NCI-H748 (cell line): ENCODE results near the gene SMIM5.
"Not testable (repeated sequence)": the region's sequence is repeated elsewhere in the genome, so short reads cannot be mapped to it uniquely, and the experiment has no call there.

Experiments
- DNase-seq: peaks from one replicate; lab custom pipeline; 2025; ENCODE audit not compliant: unreplicated experiment; lab: John Stamatoyannopoulos, UW

SMIM5 gene, protein sequence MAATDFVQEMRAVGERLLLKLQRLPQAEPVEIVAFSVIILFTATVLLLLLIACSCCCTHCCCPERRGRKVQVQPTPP

DNA sequence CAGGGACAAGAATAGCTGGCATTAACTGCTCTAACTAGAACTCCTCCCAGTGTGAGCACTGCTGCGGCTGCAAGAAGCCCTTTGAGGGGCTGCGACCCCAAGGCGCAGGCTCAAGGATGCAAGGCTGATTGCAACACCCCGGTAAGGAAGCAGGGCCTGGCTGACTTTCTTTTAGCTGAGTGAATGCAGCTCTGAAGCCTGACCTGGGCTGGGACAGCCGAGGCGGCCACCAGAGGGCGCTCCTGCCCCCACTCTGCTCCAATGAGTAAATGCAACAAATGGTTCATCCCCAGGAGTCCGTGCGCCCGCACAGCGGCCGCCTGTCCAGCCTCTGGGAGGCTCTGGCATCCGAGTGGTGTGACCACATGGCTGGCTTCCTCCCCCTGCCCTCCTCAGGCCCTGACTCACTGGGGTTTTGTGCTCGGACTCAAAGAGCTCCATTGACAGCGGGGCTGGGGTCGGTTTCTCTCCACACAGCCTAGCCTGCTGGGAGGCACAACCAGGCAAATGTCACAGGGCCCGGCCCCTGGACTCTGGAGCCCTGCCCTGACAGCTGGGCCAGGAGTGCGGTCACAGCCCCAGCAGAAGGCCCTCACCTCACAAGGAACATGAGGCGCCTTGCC lies at the start of gene SMIM5:
Gene SMIM5, plus strand, starts transcription at position 572 of the 623 bp plus-strand sequence. CDS start 6,768 bp downstream, outside the sequence.
- DNase-seq, result peak; percentile 56

DNA sequence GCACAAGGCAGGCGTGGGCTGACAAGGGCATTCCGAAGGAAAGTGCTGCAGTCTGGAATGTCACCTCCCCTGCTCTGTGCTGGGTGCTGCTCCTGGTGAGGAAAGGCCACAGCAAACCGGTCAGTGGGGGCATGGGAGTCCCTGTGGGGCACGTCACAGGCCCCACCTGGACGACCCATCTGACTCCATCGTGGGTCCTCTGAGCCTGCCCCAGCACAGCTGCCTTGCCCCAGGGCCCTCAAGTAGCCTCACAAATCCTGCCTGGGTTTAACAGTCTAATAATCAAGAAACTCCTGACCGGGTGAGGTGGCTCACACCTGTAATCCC lies 48.4 kb upstream of the SMIM5 start:
- DNase-seq, result no peak

DNA sequence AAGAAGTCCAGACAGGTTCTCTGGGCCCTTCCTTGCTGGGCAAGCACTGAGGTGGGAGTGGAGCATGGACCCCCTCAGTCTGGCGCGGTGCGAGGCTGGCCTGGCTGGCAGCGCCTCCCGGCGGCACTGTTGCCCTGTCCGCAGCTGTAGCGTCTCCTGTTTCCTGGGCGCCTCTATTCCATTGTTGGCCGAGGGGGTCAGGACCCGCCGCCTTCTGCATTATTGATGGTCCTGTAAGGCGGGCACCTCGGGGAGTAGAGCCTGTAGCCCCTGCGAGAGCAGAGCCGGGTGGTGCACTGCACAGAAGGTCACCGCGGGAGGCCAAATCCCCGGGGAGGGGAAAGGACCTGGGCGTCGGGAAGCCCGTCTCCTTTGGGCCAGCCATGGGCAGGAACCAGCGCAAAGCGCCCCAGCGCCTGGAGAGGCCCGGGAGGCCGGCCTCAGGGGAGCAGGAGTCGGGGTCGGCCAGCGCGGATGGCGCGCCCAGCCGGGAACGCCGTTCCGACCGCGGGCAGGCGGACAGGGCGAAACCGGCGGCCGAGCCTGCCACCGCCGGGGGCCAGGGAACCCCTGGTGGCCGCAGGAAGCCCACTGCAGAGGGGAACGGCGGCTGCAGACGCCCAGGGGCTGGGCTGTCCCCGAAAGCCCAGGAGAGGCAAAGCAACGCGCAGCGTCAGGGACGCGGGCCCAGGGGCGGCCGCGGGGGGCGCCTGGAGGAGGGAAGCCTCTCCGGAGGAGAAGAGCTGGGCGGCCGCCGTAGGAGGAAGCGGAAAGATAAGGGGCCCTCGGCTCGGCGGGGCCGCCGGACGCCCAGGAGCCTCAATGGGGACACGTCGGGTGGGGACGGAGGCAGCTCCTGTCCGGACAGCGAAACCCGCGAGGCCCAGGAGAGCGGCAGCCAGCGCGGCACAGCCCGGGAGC lies 45.3 kb upstream of the SMIM5 start, which contains the start of gene MYO15B:
Gene MYO15B, plus strand, starts transcription at position 126 of the 921 bp plus-strand sequence. Its CDS starts 258 bp downstream, at position 384.
- peak; percentile 60 for DNase-seq

DNA sequence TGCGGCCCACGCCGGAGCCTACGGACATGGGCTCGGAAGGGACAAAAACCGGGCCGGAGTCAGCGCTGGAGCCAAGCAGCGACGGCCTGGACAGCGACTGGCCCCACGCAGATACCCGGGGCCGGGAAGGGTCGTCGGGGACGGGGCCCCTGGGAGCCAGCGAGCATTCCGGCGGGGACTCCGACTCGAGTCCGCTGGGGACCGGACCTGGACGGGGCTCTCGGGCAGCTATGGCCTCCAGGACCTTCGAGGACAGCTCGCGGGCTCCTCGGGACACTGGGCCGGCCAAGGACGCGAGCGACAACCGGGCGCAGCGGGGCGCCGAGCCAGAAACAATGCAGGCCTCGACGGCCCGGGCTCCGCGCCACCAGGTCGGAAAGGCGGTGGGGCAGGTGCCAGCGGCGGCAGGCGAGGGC lies 44.6 kb upstream of the SMIM5 start:
- no peak for DNase-seq

DNA sequence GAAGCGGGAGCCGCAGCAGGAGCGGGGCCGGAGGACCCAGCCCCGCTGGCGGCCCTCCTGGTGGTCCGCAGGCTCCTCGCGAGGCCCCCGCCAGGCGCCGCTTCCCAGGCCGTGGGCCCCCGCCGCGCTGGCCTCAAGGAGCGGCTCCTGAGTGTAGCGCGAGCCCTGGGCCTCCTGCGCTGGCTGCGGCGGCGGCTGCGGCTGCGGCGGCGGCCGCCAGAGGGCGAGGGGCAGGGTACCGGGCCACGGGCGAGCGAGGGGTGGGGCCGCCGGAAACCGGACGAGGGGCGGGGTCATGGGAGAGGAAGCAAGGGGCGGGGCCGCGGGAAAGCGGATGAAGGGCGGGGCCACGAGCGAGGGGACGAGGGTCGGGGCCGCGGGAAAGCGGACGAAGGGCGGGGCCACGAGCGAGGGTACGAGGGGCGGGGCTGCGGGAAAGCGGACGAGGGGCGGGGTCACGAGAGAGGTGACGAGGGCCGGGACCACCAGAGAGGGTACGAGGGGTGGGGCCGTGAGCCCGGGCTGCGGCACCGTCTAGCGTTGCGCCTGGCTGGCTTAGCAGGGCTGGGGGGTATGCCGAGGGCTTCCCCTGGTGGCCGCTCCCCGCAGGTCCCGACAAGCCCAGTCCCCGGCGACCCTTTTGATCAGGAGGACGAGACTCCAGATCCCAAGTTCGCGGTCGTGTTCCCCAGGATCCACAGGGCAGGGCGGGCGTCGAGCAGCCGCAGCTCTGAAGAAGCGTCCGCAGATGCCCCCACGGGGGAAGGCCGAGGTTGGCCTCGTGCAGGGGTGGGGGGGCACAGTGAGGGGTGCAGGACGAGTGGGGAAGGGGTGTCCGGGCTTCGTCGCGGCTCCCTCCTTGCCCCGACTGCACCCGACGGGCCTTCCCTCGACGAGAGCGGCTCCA lies 44.0 kb upstream of the SMIM5 start:
- DNase-seq, result peak; percentile 89

DNA sequence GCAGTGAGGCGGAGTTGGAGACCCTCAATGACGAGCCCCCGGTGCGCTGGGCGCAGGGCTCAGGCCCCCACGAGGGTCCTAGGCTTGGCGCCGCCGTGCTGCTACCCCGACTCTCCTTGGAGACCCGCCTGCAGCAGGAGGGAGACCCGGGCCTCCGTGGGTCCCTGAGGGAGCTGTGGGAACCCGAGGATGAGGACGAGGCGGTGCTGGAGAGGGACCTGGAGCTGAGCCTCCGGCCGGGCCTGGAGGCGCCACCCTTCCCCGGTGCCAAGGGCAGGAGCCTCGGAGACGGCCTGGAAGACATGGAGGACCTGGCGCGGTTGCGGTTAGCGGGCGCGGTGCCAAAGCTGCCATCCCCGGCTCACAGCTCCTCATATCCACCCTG lies 43.3 kb upstream of the SMIM5 start:
- no peak for DNase-seq

DNA sequence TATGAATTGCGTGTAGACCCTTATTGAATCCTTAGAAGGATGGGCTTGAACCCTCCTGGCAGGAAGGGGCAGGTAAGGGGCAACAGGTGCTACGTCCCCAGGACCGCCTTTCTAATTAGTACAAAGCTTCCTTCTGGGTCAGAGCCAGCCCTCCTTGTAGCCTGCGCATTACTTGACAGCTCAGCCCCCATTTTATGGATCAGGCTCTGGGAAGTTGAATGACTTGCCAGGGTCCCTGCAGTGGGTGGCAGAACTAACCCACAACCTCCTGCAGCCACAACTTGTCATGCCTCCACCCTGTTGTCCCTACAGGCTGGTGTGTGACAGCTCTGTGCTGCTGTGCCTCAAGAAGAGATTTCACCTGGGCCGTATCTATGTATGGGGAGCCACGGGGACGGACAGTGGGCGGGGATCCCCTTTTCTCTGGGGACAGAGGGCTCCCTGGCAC lies 42.9 kb upstream of the SMIM5 start:
- DNase-seq, result no peak

DNA sequence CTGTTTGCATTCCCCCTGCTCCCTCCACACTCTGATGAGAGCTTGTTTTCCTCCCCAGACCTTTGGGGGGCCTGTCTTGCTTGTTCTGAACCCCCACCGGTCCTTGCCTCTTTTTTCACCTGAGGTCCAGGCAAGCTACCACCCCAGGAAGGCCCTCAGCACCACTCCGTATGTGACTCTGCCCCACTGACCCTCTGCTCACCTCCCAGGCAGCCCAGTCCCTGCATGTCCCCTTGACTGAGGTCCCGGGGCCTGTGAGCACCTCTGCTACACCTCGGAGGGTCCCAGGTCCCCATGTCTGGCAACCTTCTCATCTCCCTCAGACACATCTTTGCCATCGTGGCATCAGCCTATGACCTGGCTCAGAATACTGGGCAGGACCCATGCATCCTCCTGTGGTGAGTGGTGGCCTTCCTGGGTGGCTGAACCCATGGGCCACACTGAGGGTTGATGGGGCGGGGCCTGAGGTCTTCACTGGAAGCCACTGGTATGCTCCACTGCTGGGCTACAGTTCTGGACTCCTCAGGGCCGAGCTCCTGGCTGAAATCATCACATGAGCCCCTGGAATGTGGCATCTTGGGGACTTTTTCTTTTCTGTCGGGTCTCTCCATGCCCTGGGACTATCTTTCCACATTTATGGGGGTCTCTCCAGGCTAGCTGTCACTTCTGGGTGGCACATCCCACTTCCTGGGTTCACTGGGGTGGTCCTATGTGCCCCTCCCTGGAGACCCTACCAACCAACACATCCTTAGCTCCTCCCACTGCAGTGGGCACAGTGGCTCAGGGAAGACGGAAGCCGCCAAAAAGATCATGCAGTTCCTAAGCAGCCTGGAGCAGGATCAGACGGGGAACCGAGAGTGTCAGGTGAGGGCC lies 42.1 kb upstream of the SMIM5 start:
- DNase-seq, result no peak

DNA sequence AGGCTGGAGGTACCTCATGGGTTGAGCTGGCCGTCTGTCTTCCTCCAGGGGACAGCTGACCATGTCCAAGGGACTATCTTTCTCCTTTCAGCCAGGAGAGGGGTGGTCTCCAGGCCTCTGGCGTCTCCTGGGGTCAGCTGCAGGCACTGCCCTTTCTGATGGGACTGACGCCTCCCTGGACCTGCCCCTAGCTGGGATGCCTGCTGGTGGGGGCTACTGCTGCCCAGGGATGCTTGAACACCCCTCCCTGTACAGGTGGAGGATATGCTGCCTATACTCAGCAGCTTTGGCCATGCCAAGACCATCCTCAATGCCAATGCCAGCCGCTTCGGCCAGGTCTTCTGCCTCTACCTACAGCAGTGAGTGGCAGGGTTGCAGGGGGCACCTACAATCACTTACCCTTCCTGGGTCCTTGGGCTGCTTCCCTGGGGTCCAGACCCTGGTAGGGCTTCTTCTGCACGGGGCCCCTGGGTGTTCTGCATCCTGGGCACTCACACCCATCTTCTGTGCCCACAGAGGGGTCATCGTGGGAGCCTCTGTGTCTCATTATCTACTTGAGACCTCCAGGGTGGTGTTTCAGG lies 41.4 kb upstream of the SMIM5 start:
- no peak for DNase-seq

DNA sequence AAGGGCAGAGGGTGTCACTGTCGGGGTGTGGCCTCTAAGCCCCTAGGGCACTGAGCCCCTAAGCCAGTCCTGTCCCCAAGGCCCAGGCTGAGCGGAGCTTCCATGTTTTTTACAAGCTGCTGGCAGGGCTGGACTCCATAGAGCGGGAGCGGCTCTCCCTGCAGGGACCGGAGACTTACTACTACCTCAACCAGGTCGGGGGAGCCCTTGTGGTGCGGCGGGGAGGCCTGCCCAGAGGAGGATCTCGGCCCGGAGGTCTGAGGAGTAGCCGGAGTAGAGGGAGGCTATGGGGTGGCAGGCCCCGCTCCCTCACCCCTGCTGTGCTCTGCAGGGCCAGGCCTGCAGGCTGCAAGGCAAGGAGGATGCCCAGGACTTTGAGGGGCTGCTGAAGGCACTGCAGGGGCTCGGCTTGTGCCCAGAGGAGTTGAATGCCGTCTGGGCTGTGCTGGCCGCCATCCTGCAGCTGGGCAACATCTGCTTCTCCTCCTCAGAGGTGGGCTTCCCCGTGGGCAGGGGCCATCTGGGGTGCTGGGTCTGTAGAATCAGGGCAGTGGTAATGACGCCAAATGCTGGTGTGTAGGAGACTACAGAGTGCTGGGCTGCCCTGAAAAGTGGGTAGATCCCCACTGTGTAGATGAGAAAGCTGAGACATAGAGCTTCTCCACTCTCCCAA lies 40.8 kb upstream of the SMIM5 start:
- DNase-seq, result no peak

DNA sequence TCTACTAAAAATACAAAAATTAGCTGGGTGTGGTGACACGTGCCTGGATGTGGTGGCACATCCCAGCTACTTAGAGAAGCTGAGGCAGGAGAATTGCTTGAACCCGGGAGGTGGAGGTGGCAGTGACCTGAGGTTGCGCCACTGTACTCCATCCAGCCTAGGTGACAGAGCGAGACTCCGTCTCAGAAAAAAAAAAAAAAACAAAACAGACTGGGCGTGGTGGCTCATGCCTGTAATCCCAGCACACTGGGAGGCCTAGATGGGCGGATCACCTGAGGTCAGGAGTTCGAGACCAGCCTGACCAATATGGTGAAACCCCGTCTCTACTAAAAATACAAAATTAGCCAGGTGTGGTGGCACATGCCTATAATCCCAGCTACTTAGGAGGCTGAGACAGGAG lies 39.8 kb upstream of the SMIM5 start:
- not testable (repeated sequence) for DNase-seq

DNA sequence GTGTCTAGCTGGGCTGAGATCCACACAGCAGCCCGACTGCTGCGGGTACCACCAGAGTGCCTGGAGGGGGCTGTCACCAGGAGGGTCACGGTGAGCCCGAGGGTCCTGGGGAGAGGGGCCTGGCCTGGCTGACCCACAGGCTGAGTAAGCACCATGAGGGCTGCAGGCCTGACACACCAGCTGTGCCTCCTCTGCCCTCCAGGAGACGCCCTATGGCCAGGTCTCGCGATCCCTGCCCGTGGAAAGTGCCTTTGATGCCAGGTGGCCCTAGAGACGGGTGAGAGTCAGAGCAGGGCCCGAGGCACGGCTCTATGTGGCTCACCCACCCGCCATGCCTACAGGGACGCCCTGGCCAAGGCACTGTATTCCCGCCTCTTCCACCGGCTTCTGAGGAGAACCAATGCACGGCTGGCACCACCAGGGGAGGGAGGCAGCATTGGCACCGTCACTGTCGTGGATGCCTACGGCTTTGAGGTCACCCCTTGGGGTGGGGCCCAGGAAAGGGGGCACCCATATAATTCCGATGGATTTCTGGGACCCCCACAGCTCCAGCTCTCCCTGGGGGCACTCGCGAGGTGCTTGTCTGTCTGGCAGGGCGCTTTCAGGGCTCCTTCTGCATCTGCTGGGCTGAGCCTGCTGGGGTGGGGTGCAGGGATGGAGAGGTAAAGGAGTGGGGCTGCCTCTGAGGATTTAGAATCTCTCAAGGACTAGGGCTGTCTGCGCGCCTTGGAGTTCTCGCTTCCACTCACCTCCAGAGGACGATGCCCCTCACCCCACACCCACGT lies 38.5 kb upstream of the SMIM5 start:
- DNase-seq, result no peak

DNA sequence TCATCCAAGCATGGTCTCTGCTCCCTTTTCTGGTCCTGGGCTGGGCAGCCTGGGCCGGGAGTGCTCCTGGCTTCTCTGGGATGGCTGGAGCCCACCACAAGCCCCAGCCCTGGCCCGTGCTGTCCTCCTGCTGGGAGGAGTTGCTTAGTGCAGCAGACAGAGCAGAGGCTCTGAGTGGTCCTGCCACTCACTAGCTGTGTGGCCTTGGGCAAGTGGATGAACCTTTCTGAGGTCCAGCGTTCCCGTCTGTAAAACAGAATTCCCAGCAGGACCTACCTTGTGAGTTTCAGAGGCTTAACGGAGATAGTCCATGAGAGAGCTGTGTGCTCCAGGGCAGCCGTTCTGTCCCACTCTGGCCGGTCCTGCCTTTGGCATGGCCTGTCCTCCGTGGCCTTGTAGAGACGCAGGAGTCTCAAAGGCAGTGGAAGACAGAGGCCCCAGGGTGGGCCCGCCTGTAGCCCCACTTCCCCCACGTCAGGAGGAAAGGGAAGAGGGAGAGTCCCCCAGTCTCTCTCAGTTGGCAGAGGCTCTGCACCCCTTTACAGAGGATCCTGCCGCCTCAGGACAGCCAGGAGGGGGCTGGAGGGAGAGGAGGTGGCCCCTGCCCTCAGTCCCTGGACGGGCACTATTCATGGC lies 37.8 kb upstream of the SMIM5 start:
- DNase-seq, result no peak

DNA sequence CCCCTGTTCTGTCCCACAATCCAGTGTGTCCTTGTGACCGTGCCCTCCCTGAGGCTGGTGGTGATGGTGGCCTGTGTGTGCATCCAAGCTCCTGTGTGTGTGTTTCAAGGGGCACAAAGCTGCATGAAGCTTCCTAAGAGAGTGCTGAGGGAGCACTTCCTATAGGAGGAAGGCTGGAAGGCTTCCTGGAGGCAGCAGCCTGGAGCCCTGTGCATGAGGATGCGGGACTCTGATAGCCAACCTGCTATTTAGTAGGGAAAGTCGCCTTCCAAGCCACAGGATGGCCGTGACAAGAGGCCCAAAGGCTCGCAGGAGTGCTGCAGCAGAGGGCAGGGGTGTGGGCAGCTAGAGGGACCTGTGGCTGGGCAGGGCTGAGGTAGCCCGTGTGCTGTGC lies 37.3 kb upstream of the SMIM5 start:
- DNase-seq, result no peak

DNA sequence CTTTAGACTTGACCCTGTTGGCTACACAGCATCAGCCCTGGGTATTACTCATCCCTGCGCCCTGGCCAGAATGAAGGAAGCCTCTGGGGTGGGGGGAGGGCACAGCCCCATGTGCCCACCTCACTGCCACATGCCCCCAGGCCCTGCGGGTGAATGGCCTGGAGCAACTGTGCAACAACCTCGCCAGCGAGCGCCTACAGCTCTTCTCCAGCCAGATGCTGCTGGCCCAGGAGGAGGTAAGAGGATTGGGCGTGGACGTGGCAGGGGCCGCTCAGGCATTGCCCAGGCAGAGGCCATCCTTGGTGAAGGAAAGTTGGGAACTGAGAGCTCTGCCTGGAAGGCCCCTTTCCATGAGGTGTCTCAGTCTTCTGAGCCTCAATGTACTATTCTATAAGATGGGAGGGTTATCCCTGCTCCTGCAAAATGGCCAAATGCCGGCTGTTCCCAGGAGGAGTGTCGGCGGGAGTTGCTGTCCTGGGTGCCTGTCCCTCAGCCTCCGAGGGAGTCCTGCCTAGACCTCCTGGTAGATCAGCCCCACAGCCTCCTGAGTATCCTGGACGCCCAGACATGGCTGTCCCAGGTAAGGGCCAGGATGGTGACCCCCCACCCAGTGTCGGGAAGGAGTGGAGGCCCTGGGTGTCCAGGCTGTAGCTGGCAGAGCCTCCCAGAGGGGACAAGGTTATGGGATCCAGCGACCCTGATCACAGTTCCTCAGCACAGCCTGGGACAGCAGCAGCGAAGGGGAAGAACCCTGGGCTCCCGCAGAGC lies 36.7 kb upstream of the SMIM5 start:
- no peak for DNase-seq

DNA sequence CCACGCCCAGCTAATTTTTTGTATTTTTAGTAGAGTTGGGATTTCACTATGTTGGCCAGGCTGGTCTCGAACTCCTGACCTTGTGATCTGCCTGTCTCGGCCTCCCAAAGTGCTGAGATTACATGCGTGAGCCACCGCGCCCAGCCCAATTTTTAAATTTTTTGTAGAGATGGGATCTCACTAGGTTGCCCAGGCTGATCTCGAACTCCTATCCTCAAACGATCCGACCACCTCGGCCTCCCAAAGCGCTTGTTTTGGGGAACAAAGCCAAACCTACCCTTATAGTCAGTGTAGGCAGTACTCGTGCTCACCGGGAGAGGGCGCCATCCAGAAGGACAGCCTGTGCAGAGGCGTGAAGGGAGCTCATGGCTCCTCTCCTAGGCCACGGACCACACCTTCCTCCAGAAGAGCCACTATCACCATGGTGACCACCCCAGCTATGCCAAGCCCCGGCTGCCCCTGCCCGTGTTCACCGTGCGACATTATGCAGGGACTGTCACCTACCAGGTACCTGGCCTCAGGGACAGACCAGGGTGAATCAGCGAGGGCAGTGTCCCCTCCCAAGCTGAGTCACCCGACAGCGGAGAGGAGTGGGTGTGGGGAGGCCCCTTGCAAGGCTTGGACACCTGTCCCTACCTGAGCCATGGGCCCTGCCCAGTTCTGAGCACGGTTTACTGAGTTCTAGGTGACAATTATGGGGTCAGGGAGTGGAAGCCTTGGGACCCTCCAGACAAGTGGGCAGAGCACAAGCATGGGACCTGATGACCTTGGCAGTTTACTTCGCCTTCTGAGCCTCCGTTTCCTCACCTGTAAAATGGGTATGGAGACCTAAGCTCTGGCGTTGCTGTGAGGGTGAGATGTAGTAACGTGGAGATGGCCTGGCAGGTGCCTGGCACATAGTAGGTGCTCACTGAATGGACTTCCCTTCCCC lies 31.9 kb upstream of the SMIM5 start:
- peak; percentile 88 for DNase-seq
